H1 (cell line): ENCODE results near the gene TRIL. TPM values are rescaled to one million over a fixed set of nuclear protein-coding genes. Genes with fewer than 3 reads are reported as not detected.

Experiments
- CTCF ChIA-PET: fragments of 300-600 bp; sonication (Branson Sonifier 250); formaldehyde crosslinking; loops from one replicate; lab custom pipeline; 2021; ENCODE audit not compliant: partially characterized antibody; lab: Charles Lee
- POLR2A ChIA-PET: fragments of 300-600 bp; sonication (Branson Sonifier 250); formaldehyde crosslinking; loops from one replicate; lab custom pipeline; 2021; ENCODE audit warnings: inconsistent platforms; ENCODE audit not compliant: partially characterized antibody; lab: Charles Lee
- DNase-seq, 2 experiments: peaks; one replicate each; pipeline versions ENCODE4 v3.0.0 to v3.0.0-alpha.2; 2010 to 2022; ENCODE audit warnings: low spot score in 2 of 2, low read depth in 1 of 2, mixed read lengths in 1 of 2
- FAIRE-seq: peaks from 2 replicates; lab custom pipeline; 2011; peaks lifted over from hg19 to GRCh38; lab: Jason Lieb, UNC
- H2AFZ ChIP-seq: 2 replicates; pipeline ENCODE4 v1.8.1; 2012; ENCODE audit warnings: low read length, inconsistent platforms
- H2AK5ac ChIP-seq: 2 replicates; pipeline ENCODE4 v1.6.1; 2013; ENCODE audit warnings: low read depth, low read length
- H2BK120ac ChIP-seq: replicated peaks from 2 replicates; pipeline ENCODE3; 2013; ENCODE audit warnings: low read depth, low read length, inconsistent platforms
- H2BK12ac ChIP-seq: 2 replicates; pipeline ENCODE4 v1.6.1; 2013; ENCODE audit warnings: low read depth, low read length
- H2BK15ac ChIP-seq: 2 replicates; pipeline ENCODE4 v1.6.1; 2013; ENCODE audit warnings: low read length
- H2BK20ac ChIP-seq: 2 replicates; pipeline ENCODE4 v1.6.1; 2013; ENCODE audit warnings: low read length
- H2BK5ac ChIP-seq: 2 replicates; pipeline ENCODE4 v1.6.1; 2013; ENCODE audit warnings: low read depth, low read length
- H3K14ac ChIP-seq: 2 replicates; pipeline ENCODE4 v1.6.1; 2013; ENCODE audit warnings: inconsistent platforms; ENCODE audit not compliant: insufficient read length
- H3K18ac ChIP-seq: 2 replicates; pipeline ENCODE4 v1.6.1; 2013; ENCODE audit warnings: low read length; ENCODE audit errors: extremely low read depth
- H3K23ac ChIP-seq: 2 replicates; pipeline ENCODE4 v1.6.1; 2013; ENCODE audit warnings: inconsistent platforms; ENCODE audit not compliant: insufficient read length
- H3K23me2 ChIP-seq: 2 replicates; pipeline ENCODE4 v1.6.1; 2013; ENCODE audit warnings: low read depth, low read length
- H3K27ac ChIP-seq: 2 replicates; pipeline ENCODE4 v1.6.1; 2011; ENCODE audit warnings: low read depth, low read length, inconsistent platforms
- H3K27me3 ChIP-seq, 4 experiments: replicated peaks in 1 of 4; 1 replicate in 1 of 4; 2 replicates in 3 of 4; pipeline versions ENCODE4 v1.6.1 to v1.8.1; 2011 to 2013; ENCODE audit warnings: low read length in 3 of 4, mild to moderate bottlenecking in 3 of 4, inconsistent platforms in 2 of 4, mixed read lengths in 2 of 4, moderate library complexity in 1 of 4; ENCODE audit not compliant: control insufficient read depth in 3 of 4, insufficient read depth in 3 of 4; ENCODE audit errors: extremely low read depth in 1 of 4
- H3K36me3 ChIP-seq, 4 experiments: 2 replicates each; pipeline versions ENCODE4 v1.6.1 to v1.8.1; 2011 to 2013; ENCODE audit warnings: mild to moderate bottlenecking in 4 of 4, low read length in 3 of 4, moderate library complexity in 2 of 4, control low read depth in 1 of 4, inconsistent platforms in 1 of 4; ENCODE audit not compliant: insufficient read depth in 4 of 4, control insufficient read depth in 2 of 4
- H3K4ac ChIP-seq: replicated peaks from 2 replicates; pipeline ENCODE3; 2013; ENCODE audit warnings: low read length, low read depth, mixed read lengths, inconsistent platforms; ENCODE audit not compliant: insufficient read length
- H3K4me1 ChIP-seq, 4 experiments: replicated peaks in 1 of 4; 1 replicate in 1 of 4; 2 replicates in 3 of 4; pipeline versions ENCODE4 v1.6.1 to v1.8.1; 2011 to 2013; ENCODE audit warnings: low read length in 3 of 4, inconsistent platforms in 2 of 4, mixed read lengths in 1 of 4; ENCODE audit not compliant: insufficient read depth in 4 of 4, control insufficient read depth in 3 of 4
- H3K4me2 ChIP-seq, 2 experiments: 2 replicates each; pipeline versions ENCODE4 v1.6.1 to v1.8.1; 2011 to 2013; ENCODE audit warnings: low read depth in 2 of 2, low read length in 2 of 2, control low read depth in 1 of 2, inconsistent platforms in 1 of 2, mild to moderate bottlenecking in 1 of 2; ENCODE audit not compliant: insufficient read depth in 1 of 2
- H3K4me3 ChIP-seq, 4 experiments: fragments of 200-600, 300-600 bp in 1 of 4; sonication (generic), shearing (Covaris generic), sonication (Bioruptor Twin) in 1 of 4; 2 replicates each; pipeline versions ENCODE4 v1.5.1 to v1.8.1; 2011 to 2016; ENCODE audit warnings: low read length in 4 of 4, low read depth in 3 of 4, control low read depth in 2 of 4, inconsistent platforms in 2 of 4, mild to moderate bottlenecking in 2 of 4, mixed read lengths in 1 of 4, moderate library complexity in 1 of 4; ENCODE audit not compliant: insufficient read depth in 2 of 4; ENCODE audit errors: extremely low read depth in 1 of 4
- H3K56ac ChIP-seq: replicated peaks from 2 replicates; pipeline ENCODE3; 2013; ENCODE audit warnings: low read depth, mild to moderate bottlenecking, mixed read lengths, low read length, inconsistent platforms; ENCODE audit not compliant: insufficient read length
- H3K79me1 ChIP-seq: 2 replicates; pipeline ENCODE4 v1.6.1; 2013; ENCODE audit warnings: low read depth, low read length, control low read depth
- H3K79me2 ChIP-seq, 2 experiments: 2 replicates each; pipeline versions ENCODE4 v1.6.1 to v1.8.1; 2012 to 2013; ENCODE audit warnings: low read length in 2 of 2, mild to moderate bottlenecking in 2 of 2, inconsistent platforms in 1 of 2; ENCODE audit not compliant: insufficient read depth in 2 of 2, control insufficient read depth in 1 of 2
- H3K9ac ChIP-seq, 4 experiments: replicated peaks in 1 of 4; 1 replicate in 1 of 4; 2 replicates in 3 of 4; pipeline versions ENCODE4 v1.6.1 to v1.8.1; 2011 to 2013; ENCODE audit warnings: low read depth in 3 of 4, low read length in 3 of 4, control low read depth in 2 of 4, mild to moderate bottlenecking in 2 of 4, moderate library complexity in 2 of 4, inconsistent platforms in 1 of 4; ENCODE audit errors: extremely low read depth in 1 of 4
- H3K9me3 ChIP-seq, 2 experiments: 2 replicates each; pipeline versions ENCODE4 v1.6.1 to v1.8.1; 2012 to 2013; ENCODE audit warnings: mild to moderate bottlenecking in 2 of 2, moderate library complexity in 2 of 2, control low read depth in 1 of 2, inconsistent platforms in 1 of 2, low read depth in 1 of 2, low read length in 1 of 2, mixed read lengths in 1 of 2; ENCODE audit not compliant: insufficient read depth in 2 of 2
- H4K20me1 ChIP-seq, 2 experiments: replicated peaks in 1 of 2; 2 replicates each; pipeline versions ENCODE3 to v1.8.1; 2011 to 2013; ENCODE audit warnings: inconsistent platforms in 2 of 2, low read length in 2 of 2, mild to moderate bottlenecking in 1 of 2; ENCODE audit not compliant: insufficient read depth in 2 of 2, control insufficient read depth in 1 of 2
- H4K5ac ChIP-seq: 2 replicates; pipeline ENCODE4 v1.6.1; 2013; ENCODE audit warnings: low read length, low read depth, mixed read lengths, inconsistent platforms; ENCODE audit not compliant: insufficient read length
- H4K8ac ChIP-seq: 2 replicates; pipeline ENCODE4 v1.8.0; 2013; ENCODE audit warnings: mild to moderate bottlenecking, moderate library complexity, low read length, inconsistent platforms; ENCODE audit not compliant: insufficient read depth; ENCODE audit errors: extremely low read depth
- H4K91ac ChIP-seq: replicated peaks from 2 replicates; pipeline ENCODE3; 2013; ENCODE audit warnings: low read length, mixed read lengths, inconsistent platforms; ENCODE audit not compliant: insufficient read length
- CTBP2 ChIP-seq: IDR thresholded peaks from 2 replicates; pipeline ENCODE4 v1.7.0; 2011; ENCODE audit warnings: borderline replicate concordance, mild to moderate bottlenecking, moderate library complexity, mixed read lengths, low read length; ENCODE audit not compliant: insufficient read depth, insufficient read length
- WGBS, 2 experiments: shearing (Covaris generic) in 1 of 2; methylation state at CpG; one replicate each; pipeline versions ENCODE4 v1.1.6 to v1.1.7; 2013 to 2015; ENCODE audit warnings: low lambda C conversion rate in 2 of 2, mixed read lengths in 2 of 2, inconsistent platforms in 1 of 2, low coverage in 1 of 2, missing lambda C conversion rate in 1 of 2; ENCODE audit not compliant: insufficient replicate concordance in 2 of 2, insufficient coverage in 1 of 2, insufficient read length in 1 of 2; ENCODE audit errors: extremely low coverage in 1 of 2, missing lambda C conversion rate in 1 of 2; 5-methylcytosine and 5-hydroxymethylcytosine counted together
- polyA plus RNA-seq, 7 experiments: library from polyadenylated mRNA; depleted of rRNA in 3 of 7; stranded (reverse) in 5 of 7; unstranded in 2 of 7; fragments of >200 nt in 5 of 7; fragments of 200-250 nt in 2 of 7; gene quantifications; 1 replicate in 5 of 7; 2 replicates in 1 of 7; 4 replicates in 1 of 7; pipeline versions ENCODE4 v1.2.1 to v1.2.3, GENCODE V29; 2011 to 2013; ENCODE audit warnings: missing spikeins in 2 of 7, mixed read lengths in 2 of 7
- total RNA-seq: library from RNA; stranded (reverse); fragmentation: NEBNext Ultra II Directional; extraction: Animal tissue kit (Norgen Biotek cat#: 25700); gene quantifications from 2 replicates; pipeline ENCODE4 v1.2.1, GENCODE V29; 2021
- TF ChIP-seq, protein P1 (sequence below): IDR thresholded peaks from 2 replicates; pipeline ENCODE4 v1.6.1; 2011; ENCODE audit warnings: low read length, improper control_type of control experiment

Gene TRIL
- total and polyA plus RNA-seq, 2 of the 8 experiments (the other 6 are each of a cell fraction or from before 2014, with no cell fraction given) = 3.9 to 5.5 TPM

DNA sequence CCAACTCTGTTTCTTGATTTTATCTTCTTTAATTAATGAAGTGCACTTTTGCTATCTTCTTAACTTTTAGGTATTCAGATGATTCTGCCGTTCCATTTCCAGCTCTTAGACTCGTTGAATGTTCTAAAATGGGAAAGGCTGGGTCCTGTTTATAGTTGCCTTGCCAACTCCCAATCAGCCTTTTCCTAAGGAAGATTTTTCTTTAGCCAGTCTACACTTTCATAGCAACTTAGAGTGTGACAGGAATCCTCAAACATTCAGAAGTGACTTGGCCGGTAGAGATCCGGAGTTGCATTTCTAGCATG is 23.0 kb upstream of the TRIL start:
- no peak for FAIRE-seq
- H3K79me2 ChIP-seq = no peaks in the 10 kb centered on the region
- TF ChIP-seq, protein P1, sequence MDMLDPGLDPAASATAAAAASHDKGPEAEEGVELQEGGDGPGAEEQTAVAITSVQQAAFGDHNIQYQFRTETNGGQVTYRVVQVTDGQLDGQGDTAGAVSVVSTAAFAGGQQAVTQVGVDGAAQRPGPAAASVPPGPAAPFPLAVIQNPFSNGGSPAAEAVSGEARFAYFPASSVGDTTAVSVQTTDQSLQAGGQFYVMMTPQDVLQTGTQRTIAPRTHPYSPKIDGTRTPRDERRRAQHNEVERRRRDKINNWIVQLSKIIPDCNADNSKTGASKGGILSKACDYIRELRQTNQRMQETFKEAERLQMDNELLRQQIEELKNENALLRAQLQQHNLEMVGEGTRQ = no peak
- no peak for TF ChIP-seq CTBP2

More for the DNA sequence above, 23.0 kb upstream of the TRIL start:
- no peaks in the 10 kb centered on the region for H3K23me2 ChIP-seq
- H3K18ac ChIP-seq = no peak overlapping the region
- H2BK5ac ChIP-seq = no peak overlapping the region
- H2BK15ac ChIP-seq = no peak overlapping the region
- H3K27ac ChIP-seq = no peak overlapping the region
- no peaks in the 10 kb centered on the region for H4K20me1 ChIP-seq
- ChIA-PET POLR2A (interaction anchor here (1.0 to 3.0 kb wide), 3 partner anchors 10 to 24 kb away, joined by 3 to 7 read pairs (median 5); no protein-coding TSS in a partner anchor), CTCF (interaction anchor here (1.2 to 10.0 kb wide), 7 partner anchors 9 to 125 kb away, joined by 3 to 59 read pairs (median 5); partner anchors contain the start of gene TRIL)
- no peak overlapping the region for H3K56ac ChIP-seq
- no peaks in the 10 kb centered on the region for H3K9me3 ChIP-seq
- H4K5ac ChIP-seq = no peak overlapping the region
- no peak overlapping the region for H2BK12ac ChIP-seq
- no peak overlapping the region for H2AK5ac ChIP-seq
- H3K79me1 ChIP-seq = no peaks in the 10 kb centered on the region
- no peak overlapping the region for H3K4me3 ChIP-seq
- no peaks in the 10 kb centered on the region for H3K36me3 ChIP-seq
- no peak for DNase-seq
- H2BK120ac ChIP-seq = no peak overlapping the region
- H4K91ac ChIP-seq = no peak overlapping the region
- peaks cover 5 to 14% (median 11%) of the 10 kb centered on the region in 4 experiments for H3K4me1 ChIP-seq
- H2AFZ ChIP-seq = no peak overlapping the region
- no peak overlapping the region for H3K9ac ChIP-seq
- no peak overlapping the region for H4K8ac ChIP-seq
- no peak overlapping the region for H3K14ac ChIP-seq
- no peak overlapping the region for H3K4me2 ChIP-seq
- no peaks in the 10 kb centered on the region for H3K27me3 ChIP-seq
- no peak overlapping the region for H2BK20ac ChIP-seq
- no peak overlapping the region for H3K4ac ChIP-seq
- WGBS, 2 experiments = 86% methylated on average over 4 of the region's 4 CpGs; no CpG with 5 or more reads in 1 of the 2 experiments
- H3K23ac ChIP-seq = no peak overlapping the region
